GM21447 (cell line): ENCODE measurements around the gene FUS.
"Not testable (repeated sequence)": the region's sequence is repeated elsewhere in the genome, so short reads cannot be mapped to it uniquely, and the experiment has no call there.

ENCODE experiments used
- ATAC-seq: cut with Tn5 transposase; IDR thresholded peaks from one replicate; pipeline ENCODE4 v1.9.1; 2021; ENCODE audit not compliant: unreplicated experiment

The FUS gene

DNA sequence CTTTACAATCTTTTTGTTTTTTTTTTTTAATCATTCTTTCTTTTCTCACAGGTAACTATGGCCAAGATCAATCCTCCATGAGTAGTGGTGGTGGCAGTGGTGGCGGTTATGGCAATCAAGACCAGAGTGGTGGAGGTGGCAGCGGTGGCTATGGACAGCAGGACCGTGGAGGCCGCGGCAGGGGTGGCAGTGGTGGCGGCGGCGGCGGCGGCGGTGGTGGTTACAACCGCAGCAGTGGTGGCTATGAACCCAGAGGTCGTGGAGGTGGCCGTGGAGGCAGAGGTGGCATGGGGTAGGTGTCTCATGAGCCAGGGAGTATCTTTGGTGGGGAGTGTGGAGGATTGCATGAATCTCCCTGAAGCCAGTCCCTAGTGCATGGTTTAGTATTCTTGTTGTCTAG, 4.9 kb downstream of the FUS start:
- ATAC-seq, result no peak

DNA sequence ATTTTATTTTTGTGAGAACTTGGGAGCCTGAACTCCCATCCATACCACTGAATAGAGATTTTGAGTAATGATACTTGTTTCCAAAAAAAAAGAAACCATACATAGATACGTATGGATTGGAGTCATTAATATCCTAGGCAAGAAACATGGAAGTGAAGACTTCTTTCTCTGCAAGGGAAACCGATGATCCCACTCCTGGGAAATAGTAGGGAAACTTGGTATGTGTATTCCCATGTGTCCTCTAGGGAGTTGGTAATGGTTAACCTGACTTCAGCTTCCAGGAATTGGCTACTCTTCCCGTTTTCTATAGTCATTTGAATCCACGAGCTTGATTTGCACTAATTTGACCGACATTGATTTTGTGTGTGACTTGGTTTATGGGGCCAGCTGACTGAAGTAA, 5.4 kb downstream of the FUS start:
- no peak for ATAC-seq

- ATAC-seq, result no peak
Measured at GRCh38 chr16:31186176-31186575, 6.2 kb downstream of the FUS start.

DNA sequence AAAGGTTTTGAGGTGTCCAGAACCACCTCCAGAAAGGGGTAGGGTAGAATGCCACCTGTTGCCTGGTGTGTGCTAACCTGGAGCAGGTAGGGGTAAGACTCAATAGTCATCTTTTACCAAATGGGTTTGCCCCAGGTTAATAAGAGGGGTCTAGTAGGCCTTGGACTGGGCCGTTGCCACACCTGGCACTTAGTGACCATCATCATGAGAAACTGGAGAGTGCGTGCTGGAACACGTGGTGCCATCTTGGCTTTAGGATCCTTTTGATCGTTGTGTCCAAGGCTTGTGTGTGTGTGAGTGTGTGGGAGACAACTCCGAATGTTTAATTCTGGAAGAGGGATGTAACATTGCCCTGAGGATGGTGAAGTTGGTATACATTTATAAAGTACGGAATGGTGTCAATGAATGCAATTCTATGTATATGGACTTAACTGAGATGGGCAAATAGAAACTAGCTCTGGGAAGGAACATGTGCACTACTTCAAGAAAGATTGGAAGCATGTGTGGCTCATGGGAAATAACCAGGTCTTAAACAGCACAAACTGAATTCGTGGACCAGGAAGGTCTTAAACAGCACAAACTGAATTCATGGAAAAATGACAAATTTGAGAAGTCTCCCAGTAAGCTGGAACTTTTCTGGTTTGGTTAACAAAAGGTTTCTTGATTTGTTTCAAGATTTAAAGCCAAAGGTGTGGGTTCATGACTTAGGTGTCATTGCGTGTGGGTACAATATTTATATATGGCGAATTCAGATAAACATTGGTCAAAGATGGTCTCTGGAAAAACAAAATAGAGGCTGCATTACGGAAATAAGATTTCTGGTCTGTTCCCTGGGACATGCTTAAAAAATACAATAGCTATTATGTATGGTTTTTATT, 7.2 kb downstream of the FUS start:
- no peak for ATAC-seq

DNA sequence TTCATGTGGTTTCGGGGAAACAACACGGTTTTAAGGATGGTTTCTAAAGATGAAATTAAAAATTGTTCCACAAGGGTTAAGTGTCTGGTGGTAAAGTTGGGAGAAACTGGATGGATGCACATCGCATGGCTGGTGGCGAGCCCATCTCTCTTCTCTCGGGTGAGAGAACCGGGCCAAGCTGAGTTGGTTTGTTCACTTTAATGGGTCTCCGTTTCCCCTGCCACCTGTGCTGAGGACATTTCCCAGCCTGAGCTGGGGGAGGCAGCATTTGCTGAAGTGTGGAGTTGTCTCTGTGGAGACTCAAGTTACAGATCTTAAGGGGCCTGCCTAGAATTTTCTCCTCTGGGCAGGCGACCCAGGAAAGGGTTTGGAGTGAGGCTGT, 7.9 kb downstream of the FUS start:
- ATAC-seq, result no peak

DNA sequence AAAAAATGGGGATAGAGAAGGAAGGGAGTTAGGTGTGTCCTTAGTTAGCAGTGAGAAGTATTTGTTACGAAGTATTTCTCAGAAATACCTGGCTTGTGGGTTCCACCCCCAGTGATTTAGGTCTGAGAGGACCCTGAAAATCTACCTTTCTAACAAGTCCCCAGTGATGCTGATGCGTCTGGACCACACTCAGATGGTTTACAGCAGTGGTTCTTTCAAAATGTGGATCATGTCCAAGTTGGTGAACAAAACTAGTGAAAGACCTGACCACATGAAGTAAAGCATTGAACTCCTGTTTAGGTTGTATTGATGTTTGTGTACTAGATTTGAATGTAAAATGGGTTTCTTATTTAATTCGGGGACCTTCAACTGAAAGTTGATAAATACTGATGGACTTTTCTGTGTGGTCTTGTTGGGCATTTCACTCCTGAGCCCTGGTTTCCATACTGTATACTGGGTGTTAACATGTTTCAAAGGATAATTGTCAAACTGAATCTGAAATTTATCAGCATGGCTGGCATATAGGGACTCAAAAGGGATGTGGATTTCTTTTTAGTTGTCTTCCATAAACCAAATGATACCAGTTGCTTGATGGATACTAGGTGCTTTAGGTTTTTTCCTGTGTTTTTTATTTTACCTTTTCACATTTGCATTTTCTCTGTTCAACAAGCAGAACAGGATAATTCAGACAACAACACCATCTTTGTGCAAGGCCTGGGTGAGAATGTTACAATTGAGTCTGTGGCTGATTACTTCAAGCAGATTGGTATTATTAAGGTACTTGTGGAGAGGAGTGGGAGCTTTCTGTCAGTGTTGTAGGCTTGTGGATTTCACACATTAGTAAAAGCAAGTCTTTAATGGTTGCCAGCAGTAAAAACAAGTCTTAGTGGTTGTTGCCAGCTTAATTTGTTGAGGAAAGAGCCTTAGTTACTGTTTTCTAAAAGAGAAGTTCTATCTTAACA, 8.8 kb downstream of the FUS start:
- no peak for ATAC-seq

DNA sequence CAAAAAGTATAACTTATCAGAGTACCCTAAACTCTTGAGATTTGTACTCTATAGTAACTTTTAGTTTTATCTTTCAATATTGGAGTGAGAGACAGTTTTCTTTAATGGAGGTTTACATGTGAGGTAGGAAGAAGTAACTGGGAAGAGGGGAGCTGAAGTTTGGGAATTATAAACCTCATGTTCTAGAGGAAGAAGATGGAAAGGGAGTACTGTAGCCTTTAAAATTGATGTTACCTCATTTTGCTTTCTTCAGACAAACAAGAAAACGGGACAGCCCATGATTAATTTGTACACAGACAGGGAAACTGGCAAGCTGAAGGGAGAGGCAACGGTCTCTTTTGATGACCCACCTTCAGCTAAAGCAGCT, 9.5 kb downstream of the FUS start:
- no peak for ATAC-seq

DNA sequence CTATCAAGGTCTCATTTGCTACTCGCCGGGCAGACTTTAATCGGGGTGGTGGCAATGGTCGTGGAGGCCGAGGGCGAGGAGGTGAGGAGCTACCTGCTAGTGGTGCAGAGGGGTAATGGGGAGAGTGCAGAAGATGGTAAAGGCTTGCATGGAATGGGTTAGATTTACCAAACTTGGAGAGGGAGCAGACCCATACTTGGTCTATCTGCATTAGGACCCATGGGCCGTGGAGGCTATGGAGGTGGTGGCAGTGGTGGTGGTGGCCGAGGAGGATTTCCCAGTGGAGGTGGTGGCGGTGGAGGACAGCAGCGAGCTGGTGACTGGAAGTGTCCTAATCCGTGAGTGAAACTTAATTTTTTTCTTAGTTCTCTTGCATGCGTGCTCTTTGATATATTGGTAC, 10.1 kb downstream of the FUS start:
- ATAC-seq, result no peak

DNA sequence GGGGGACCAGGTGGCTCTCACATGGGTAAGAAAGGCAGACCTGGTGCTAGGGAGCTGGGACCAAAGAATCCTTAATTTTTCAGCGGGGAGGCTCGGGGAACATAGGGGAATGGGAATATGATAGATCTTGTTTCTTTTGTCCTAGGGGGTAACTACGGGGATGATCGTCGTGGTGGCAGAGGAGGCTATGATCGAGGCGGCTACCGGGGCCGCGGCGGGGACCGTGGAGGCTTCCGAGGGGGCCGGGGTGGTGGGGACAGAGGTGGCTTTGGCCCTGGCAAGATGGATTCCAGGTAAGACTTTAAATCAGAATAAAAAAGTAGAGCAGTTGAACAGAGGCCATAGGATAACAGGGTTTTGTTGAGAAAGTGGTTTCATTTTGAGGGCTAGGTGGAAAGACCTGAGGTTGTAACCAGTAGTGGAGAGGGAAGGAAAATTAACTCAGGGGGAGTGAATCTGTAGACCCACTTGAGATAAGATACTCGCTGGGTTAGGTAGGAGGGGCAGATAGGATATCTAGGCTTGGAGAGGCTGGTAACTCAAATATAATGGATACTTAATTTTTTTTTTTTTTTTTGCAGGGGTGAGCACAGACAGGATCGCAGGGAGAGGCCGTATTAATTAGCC, 11.0 kb downstream of the FUS start:
- no peak for ATAC-seq

DNA sequence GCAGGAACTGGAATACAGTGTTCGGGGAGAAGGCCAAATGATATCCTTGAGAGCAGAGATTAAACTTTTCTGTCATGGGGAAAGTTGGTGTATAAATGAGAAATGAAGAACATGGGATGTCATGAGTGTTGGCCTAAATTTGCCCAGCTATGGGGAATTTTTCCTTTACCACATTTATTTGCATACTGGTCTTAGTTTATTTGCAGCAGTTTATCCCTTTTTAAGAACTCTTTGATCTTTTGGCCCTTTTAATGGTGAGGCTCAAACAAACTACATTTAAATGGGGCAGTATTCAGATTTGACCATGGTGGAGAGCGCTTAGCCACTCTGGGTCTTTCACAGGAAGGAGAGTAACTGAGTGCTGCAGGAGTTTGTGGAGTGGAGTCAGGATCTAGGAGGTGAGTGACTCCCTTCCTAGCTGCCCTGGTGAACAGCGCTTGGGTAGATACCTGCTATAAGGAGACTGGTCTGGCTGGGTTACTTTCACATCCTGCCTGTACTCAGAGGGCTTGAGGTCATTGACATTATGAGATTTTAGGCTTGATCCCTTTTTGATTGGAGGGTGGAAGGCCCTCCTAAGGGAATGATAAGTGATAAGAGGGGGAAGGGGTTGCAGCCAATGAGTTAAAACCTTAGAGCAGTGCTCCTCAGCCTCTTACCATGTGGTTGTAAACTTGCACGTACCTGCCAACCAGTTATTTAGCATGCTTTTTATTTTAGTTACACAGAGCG, 11.9 kb downstream of the FUS start:
- ATAC-seq, result no peak

GRCh38 chr16:31192856-31193642, 13.1 kb downstream of the FUS start:
- ATAC-seq, result no peak

GRCh38 chr16:31193874-31194273, 13.9 kb downstream of the FUS start:
- no peak for ATAC-seq

DNA sequence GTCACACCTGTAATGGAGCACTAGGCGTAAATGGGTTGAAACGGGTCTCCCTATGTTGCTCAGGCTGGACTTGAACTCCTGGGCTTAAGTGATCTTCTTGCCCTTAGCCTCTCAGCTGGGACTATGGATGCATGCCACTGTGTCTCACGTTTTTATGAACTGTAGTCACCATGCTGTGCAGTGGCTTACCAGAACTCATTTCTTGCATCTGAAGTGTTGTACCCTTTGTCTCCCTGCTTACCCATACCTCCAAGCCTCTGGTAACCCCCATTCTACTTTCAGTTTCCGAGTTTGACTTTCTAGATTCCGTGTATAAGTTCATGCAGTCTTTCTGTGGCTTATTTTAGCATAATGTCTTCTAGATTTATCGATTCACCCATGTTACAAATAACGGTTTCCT, 15.0 kb downstream of the FUS start:
- ATAC-seq, result no peak

DNA sequence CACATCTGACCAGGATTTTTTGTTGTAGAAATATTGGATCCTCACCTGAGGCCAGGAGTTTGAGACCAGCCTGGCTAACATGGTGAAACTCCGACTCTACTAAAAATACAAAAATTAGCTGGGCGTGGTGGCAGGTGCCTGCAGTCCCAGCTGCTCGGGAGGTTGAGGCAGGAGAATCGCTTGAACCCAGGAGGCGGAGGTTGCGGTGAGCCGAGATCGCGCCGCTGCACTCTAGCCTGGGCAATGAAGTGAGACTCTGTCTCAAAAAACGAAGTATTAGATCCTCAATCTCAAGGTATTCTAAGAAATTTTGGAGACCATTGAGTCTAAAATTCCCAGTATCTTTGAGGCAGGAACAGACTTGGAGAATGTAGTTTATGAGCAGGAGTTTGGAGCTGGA, 15.9 kb downstream of the FUS start:
- not testable (repeated sequence) for ATAC-seq

- no peak for ATAC-seq
Measured at GRCh38 chr16:31196324-31197088, 16.6 kb downstream of the FUS start.

GRCh38 chr16:31198207-31198882, 18.4 kb downstream of the FUS start:
- ATAC-seq, result no peak

GRCh38 chr16:31199430-31200041, 19.6 kb downstream of the FUS start:
- ATAC-seq, result no peak

- ATAC-seq, result not testable (repeated sequence)
Measured at GRCh38 chr16:31200111-31200510, 20.2 kb downstream of the FUS start.
